ENCODE measurements around the gene HMGB1.
A peak's percentile ranks its signal among the peaks of the same experiment; 100 is the strongest.

HMGB1 gene

GRCh38 chr13:30480292-30480950 is 14.7 kb upstream of the HMGB1 start:
- TF ChIP-seq, protein P1, sequence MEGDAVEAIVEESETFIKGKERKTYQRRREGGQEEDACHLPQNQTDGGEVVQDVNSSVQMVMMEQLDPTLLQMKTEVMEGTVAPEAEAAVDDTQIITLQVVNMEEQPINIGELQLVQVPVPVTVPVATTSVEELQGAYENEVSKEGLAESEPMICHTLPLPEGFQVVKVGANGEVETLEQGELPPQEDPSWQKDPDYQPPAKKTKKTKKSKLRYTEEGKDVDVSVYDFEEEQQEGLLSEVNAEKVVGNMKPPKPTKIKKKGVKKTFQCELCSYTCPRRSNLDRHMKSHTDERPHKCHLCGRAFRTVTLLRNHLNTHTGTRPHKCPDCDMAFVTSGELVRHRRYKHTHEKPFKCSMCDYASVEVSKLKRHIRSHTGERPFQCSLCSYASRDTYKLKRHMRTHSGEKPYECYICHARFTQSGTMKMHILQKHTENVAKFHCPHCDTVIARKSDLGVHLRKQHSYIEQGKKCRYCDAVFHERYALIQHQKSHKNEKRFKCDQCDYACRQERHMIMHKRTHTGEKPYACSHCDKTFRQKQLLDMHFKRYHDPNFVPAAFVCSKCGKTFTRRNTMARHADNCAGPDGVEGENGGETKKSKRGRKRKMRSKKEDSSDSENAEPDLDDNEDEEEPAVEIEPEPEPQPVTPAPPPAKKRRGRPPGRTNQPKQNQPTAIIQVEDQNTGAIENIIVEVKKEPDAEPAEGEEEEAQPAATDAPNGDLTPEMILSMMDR (IDR thresholded peaks at IDR 0.05; ENCODE audit: low read depth, low read length): no peak
- H3K4me3 ChIP-seq (ENCODE audit: low read depth, low read length): no peak overlapping the region

GRCh38 chr13:30479883-30480219 is 14.1 kb upstream of the HMGB1 start:
- H3K4me3 ChIP-seq (ENCODE audit: low read depth, low read length): no peak overlapping the region
- TF ChIP-seq, protein P1 (IDR thresholded peaks at IDR 0.05; ENCODE audit: low read depth, low read length): no peak

DNA sequence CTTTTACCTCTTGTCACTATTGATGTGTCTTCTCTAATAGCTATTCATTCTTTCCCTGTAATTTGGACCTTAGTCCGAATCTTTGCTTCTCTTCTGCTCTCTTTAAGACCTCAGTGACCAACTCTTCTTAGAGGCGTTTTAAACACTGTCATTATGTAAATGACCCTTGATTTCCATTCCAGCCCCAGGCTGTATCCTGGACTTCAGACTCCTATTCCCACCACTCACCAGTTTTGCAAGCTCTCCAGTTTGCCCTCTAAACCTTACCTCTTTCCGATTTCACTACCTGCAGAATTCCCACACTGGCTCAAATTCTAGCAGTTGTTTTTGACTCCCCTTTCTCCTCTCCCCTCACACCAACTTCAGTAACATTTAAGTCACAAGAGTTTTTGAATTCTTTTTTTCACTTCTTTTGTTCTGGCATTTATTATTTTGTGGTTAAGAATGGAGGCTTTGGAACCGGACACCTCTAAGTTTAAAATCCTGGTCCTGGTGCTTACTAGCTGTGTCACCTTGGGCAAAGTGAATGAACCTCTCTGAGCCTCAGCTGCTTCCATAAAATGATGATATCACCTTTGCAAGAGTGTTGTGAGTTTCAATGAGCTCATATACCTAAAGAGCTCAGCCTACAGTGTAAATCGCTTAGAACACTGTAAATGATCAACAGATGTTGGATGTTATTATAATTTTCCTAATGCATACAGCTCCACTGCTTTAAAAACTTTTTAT is 13.6 kb upstream of the HMGB1 start:
- H3K4me3 ChIP-seq (ENCODE audit: low read depth, low read length): no peak overlapping the region
- TF ChIP-seq, protein P1 (IDR thresholded peaks at IDR 0.05; ENCODE audit: low read depth, low read length): no peak

GRCh38 chr13:30477346-30478195 is 11.8 kb upstream of the HMGB1 start:
- H3K4me3 ChIP-seq (ENCODE audit: low read depth, low read length): no peak overlapping the region
- TF ChIP-seq, protein P1 (IDR thresholded peaks at IDR 0.05; ENCODE audit: low read depth, low read length): no peak

DNA sequence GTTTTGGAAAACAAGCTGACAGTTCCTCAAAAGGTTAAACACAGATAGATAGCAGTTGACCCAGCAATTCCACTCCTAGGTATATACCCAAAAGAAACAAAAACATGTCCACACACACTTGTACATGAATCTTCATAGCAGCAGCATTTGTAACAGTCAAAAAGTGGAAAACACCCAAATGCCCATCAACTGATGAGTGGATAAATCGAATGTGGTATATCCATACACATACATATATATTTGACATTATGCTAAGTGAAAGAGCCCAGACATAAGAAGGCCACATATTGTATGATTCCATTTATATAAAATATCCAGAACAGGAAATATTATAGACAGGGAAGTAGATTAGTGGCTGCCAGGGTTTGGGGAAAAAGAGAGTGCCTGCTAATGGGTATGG is 7.9 kb upstream of the HMGB1 start:
- TF ChIP-seq, protein P1 (IDR thresholded peaks at IDR 0.05; ENCODE audit: low read depth, low read length): no peak
- no peak overlapping the region for H3K4me3 ChIP-seq (ENCODE audit: low read depth, low read length)

DNA sequence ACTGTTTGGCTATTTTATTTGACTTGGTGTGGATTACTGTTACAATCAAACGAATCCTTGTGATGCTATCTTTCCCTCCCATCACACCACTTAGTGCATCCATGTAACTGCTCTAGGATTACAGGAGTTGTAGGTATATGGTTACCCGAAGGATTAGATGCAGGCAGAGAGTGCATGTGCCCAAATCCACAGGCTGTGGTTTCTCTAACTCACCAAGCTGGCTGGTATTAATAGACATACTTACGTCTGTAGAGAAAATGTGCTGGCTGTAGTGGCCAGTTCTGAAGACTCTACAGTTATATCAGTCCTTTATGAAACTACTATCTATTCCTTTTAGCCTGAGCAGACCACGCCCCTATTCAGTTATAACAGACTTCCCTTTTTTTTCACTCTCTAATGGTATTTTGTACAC is 1.1 kb upstream of the HMGB1 start:
- TF ChIP-seq, protein P1 (IDR thresholded peaks at IDR 0.05; ENCODE audit: low read depth, low read length): no peak
- peak overlapping the region; percentile 73 for H3K4me3 ChIP-seq (ENCODE audit: low read depth, low read length)

- H3K4me3 ChIP-seq (ENCODE audit: low read depth, low read length): peak overlapping the region; percentile 73
- TF ChIP-seq, protein P1 (IDR thresholded peaks at IDR 0.05; ENCODE audit: low read depth, low read length): no peak
Observed at GRCh38 chr13:30466358-30466714, 600 bp upstream of the HMGB1 start.

Measured in WI38 (cell line).